ENCODE results near the gene SUPT3H.

Gene SUPT3H

DNA sequence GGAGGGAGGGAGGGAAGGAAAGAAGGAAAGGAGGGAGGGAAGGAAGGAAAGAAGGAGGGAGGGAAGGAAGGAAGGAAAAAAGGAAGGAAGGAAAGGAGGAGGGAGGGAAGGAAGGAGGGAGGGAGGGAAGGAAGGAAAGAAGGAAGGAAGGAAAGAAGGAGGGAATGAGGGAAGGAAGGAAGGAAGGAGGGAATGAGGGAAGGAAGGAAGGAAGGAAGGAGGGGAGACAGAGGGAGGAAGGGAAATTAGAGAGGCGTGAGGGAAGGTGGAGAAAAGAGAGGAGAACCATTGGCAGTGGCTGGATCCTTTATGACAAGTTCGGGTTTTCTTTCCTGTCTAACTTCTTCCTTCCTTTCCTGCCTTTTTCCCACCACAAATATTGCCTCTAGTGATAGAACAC, 22.3 kb upstream of the SUPT3H start:
- Histone ChIP-seq H2BK12ac (ENCODE audit: low read length) (no peak overlapping the region), H4K8ac (ENCODE audit: low read depth, low read length) (no peak overlapping the region), H3K9ac (ENCODE audit: low read length) (no peak overlapping the region), H3K27ac (ENCODE audit: low read depth, low read length) (no peak overlapping the region), H3K4me2 (ENCODE audit: low read length) (no peak overlapping the region), H3K79me2 (ENCODE audit: control insufficient read depth, insufficient read depth, low read length, poor library complexity) (no peaks in the 10 kb centered on the region), H3K4me1 (ENCODE audit: control insufficient read depth in 1 of 2, insufficient read depth in 2 of 2, low read length in 2 of 2) (peaks cover 0 to 3% of the 10 kb centered on the region in 2 experiments), H4K91ac (ENCODE audit: low read depth, low read length) (no peak overlapping the region), H3K14ac (ENCODE audit: low read length) (no peak overlapping the region), H3K4me3 (ENCODE audit: low read depth, low read length) (no peak overlapping the region), H4K12ac (ENCODE audit: low read depth, low read length) (no peak overlapping the region), H3K23ac (ENCODE audit: low read length) (no peak overlapping the region), H3K36me3 (ENCODE audit: control insufficient read depth in 1 of 2, insufficient read depth in 2 of 2, low read length in 2 of 2) (no peaks in the 10 kb centered on the region), H3K18ac (ENCODE audit: low read length) (no peak overlapping the region), H2BK120ac (ENCODE audit: insufficient read depth, low read length, poor library complexity) (no peak overlapping the region), H3K79me1 (ENCODE audit: low read length) (no peaks in the 10 kb centered on the region), H2AFZ (ENCODE audit: insufficient read depth, low read length, poor library complexity) (no peak overlapping the region), H3K4ac (ENCODE audit: low read depth, low read length) (no peak overlapping the region), H3K27me3 (ENCODE audit: insufficient read depth, low read length) (no peaks in the 10 kb centered on the region), H2BK5ac (ENCODE audit: low read depth, low read length, poor library complexity) (no peak overlapping the region), H3K9me3 (ENCODE audit: insufficient read depth, low read depth, low read length) (no peaks in the 10 kb centered on the region), H2AK5ac (ENCODE audit: low read length) (no peak overlapping the region)
- DNase-seq = no peak
- 100% methylated on average over 1 of the region's 2 CpGs for WGBS (ENCODE audit: extremely low coverage, insufficient coverage, insufficient read length)

DNA sequence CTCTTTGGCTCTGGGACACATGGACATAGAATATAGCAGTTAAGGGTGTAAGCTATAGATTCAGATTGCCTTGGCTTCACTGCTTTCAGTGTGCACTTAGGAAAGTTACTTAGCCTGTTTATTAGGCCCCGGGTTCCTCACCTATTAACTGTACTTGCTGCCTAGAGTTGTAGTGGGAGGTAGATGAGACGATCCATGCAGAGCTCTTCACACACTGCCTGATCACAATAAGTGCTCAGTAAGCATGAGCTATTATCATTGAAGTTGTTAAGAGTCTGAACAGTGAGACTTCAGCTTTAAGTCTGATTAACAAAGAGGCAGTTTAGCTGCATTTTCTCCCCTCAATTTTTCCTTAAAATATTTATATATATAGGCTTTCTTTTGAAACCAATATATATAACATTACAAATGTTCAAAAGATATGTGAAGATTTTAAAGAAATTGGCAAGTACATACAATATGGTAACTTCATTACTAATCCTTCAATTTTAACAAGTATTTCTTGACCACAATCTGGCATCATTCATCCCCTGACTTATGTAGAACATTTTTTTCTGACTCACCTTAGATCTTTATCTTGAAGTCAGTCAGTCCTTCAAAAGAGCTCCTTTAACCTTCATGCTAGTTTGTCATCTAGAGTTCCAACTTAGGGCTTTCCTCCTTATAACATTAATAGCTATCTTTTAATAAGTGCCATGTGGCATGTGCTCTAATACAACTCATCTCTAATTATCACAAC, 20.5 kb upstream of the SUPT3H start:
- H3K23ac ChIP-seq (ENCODE audit: low read length) = no peak overlapping the region
- no peak overlapping the region for H3K4me3 ChIP-seq (ENCODE audit: low read depth, low read length)
- no peak overlapping the region for H3K27ac ChIP-seq (ENCODE audit: low read depth, low read length)
- no peak overlapping the region for H3K9ac ChIP-seq (ENCODE audit: low read length)
- H3K4me2 ChIP-seq (ENCODE audit: low read length) = no peak overlapping the region
- no peak overlapping the region for H3K14ac ChIP-seq (ENCODE audit: low read length)
- no peaks in the 10 kb centered on the region for H3K9me3 ChIP-seq (ENCODE audit: insufficient read depth, low read depth, low read length)
- H3K79me2 ChIP-seq (ENCODE audit: control insufficient read depth, insufficient read depth, low read length, poor library complexity) = no peaks in the 10 kb centered on the region
- H3K36me3 ChIP-seq (ENCODE audit: control insufficient read depth in 1 of 2, insufficient read depth in 2 of 2, low read length in 2 of 2) = no peaks in the 10 kb centered on the region
- no peak overlapping the region for H4K91ac ChIP-seq (ENCODE audit: low read depth, low read length)
- H3K4ac ChIP-seq (ENCODE audit: low read depth, low read length) = no peak overlapping the region
- DNase-seq = peak in 1 of 2 donors; percentile 78
- H4K8ac ChIP-seq (ENCODE audit: low read depth, low read length) = no peak overlapping the region
- H2BK12ac ChIP-seq (ENCODE audit: low read length) = no peak overlapping the region
- H2BK5ac ChIP-seq (ENCODE audit: low read depth, low read length, poor library complexity) = no peak overlapping the region
- H2AK5ac ChIP-seq (ENCODE audit: low read length) = no peak overlapping the region
- no peaks in the 10 kb centered on the region for H3K27me3 ChIP-seq (ENCODE audit: insufficient read depth, low read length)
- peaks cover 4 to 9% of the 10 kb centered on the region in 2 experiments for H3K4me1 ChIP-seq (ENCODE audit: control insufficient read depth in 1 of 2, insufficient read depth in 2 of 2, low read length in 2 of 2)
- H2BK120ac ChIP-seq (ENCODE audit: insufficient read depth, low read length, poor library complexity) = no peak overlapping the region
- peaks cover 1% of the 10 kb centered on the region for H3K79me1 ChIP-seq (ENCODE audit: low read length)
- no peak overlapping the region for H3K18ac ChIP-seq (ENCODE audit: low read length)
- WGBS (ENCODE audit: extremely low coverage, insufficient coverage, insufficient read length) = no CpG with 5 or more reads among the region's 2 CpGs
- H4K12ac ChIP-seq (ENCODE audit: low read depth, low read length) = no peak overlapping the region
- H2AFZ ChIP-seq (ENCODE audit: insufficient read depth, low read length, poor library complexity) = no peak overlapping the region

DNA sequence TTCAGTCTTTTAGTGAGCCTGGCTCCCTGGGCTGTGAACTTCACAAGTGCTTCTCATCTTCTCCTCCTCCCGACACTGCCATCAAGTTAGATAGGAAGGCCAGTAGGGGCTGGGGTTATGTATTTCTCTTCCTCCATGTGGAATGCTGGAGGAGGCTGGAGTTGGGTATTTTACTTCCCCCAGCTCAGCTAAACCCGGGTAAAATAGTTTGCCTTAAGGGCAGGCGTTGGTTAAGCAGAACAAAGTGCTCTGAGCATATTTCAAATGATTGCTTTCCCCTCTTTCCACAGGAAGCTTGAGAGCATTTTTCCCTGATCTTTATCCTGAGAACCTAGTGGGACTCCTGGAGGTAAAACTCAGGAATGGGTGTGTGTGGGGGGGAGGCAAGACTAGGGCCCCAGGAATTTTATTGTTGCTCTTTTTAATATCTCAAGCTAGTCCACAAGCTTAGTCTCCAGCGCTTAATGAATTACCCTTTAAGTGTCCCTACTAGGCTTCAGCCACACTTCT, 16.9 kb upstream of the SUPT3H start:
- Histone ChIP-seq H3K27ac (ENCODE audit: low read depth, low read length) (peak overlapping the region; percentile 38), H3K79me1 (ENCODE audit: low read length) (peaks cover 1% of the 10 kb centered on the region), H3K14ac (ENCODE audit: low read length) (no peak overlapping the region), H3K79me2 (ENCODE audit: control insufficient read depth, insufficient read depth, low read length, poor library complexity) (no peaks in the 10 kb centered on the region), H3K23ac (ENCODE audit: low read length) (no peak overlapping the region), H4K8ac (ENCODE audit: low read depth, low read length) (no peak overlapping the region), H4K91ac (ENCODE audit: low read depth, low read length) (no peak overlapping the region), H3K27me3 (ENCODE audit: insufficient read depth, low read length) (no peaks in the 10 kb centered on the region), H2AFZ (ENCODE audit: insufficient read depth, low read length, poor library complexity) (no peak overlapping the region), H3K9ac (ENCODE audit: low read length) (no peak overlapping the region), H2BK120ac (ENCODE audit: insufficient read depth, low read length, poor library complexity) (no peak overlapping the region), H3K4me1 (ENCODE audit: control insufficient read depth in 1 of 2, insufficient read depth in 2 of 2, low read length in 2 of 2) (peaks cover 4 to 9% of the 10 kb centered on the region in 2 experiments), H2BK12ac (ENCODE audit: low read length) (no peak overlapping the region), H3K36me3 (ENCODE audit: control insufficient read depth in 1 of 2, insufficient read depth in 2 of 2, low read length in 2 of 2) (no peaks in the 10 kb centered on the region), H3K9me3 (ENCODE audit: insufficient read depth, low read depth, low read length) (no peaks in the 10 kb centered on the region), H3K4me3 (ENCODE audit: low read depth, low read length) (no peak overlapping the region), H3K18ac (ENCODE audit: low read length) (no peak overlapping the region), H3K4ac (ENCODE audit: low read depth, low read length) (no peak overlapping the region), H2BK5ac (ENCODE audit: low read depth, low read length, poor library complexity) (no peak overlapping the region), H4K12ac (ENCODE audit: low read depth, low read length) (no peak overlapping the region), H3K4me2 (ENCODE audit: low read length) (no peak overlapping the region), H2AK5ac (ENCODE audit: low read length) (no peak overlapping the region)
- WGBS (ENCODE audit: extremely low coverage, insufficient coverage, insufficient read length) = no CpG with 5 or more reads among the region's 4 CpGs
- peak; percentile 64 to 89 for DNase-seq

GRCh38 chr6:45388328-45388727, 10.6 kb upstream of the SUPT3H start:
- H2BK120ac ChIP-seq (ENCODE audit: insufficient read depth, low read length, poor library complexity) = no peak overlapping the region
- no peaks in the 10 kb centered on the region for H3K9me3 ChIP-seq (ENCODE audit: insufficient read depth, low read depth, low read length)
- no peak overlapping the region for H2BK5ac ChIP-seq (ENCODE audit: low read depth, low read length, poor library complexity)
- H4K12ac ChIP-seq (ENCODE audit: low read depth, low read length) = no peak overlapping the region
- H3K79me2 ChIP-seq (ENCODE audit: control insufficient read depth, insufficient read depth, low read length, poor library complexity) = no peaks in the 10 kb centered on the region
- H3K79me1 ChIP-seq (ENCODE audit: low read length) = no peaks in the 10 kb centered on the region
- H3K4me3 ChIP-seq (ENCODE audit: low read depth, low read length) = no peak overlapping the region
- no peak overlapping the region for H4K8ac ChIP-seq (ENCODE audit: low read depth, low read length)
- H3K18ac ChIP-seq (ENCODE audit: low read length) = no peak overlapping the region
- H3K36me3 ChIP-seq (ENCODE audit: control insufficient read depth in 1 of 2, insufficient read depth in 2 of 2, low read length in 2 of 2) = no peaks in the 10 kb centered on the region
- no peak overlapping the region for H2BK12ac ChIP-seq (ENCODE audit: low read length)
- no peak overlapping the region for H3K4ac ChIP-seq (ENCODE audit: low read depth, low read length)
- no peak overlapping the region for H3K4me2 ChIP-seq (ENCODE audit: low read length)
- H2AFZ ChIP-seq (ENCODE audit: insufficient read depth, low read length, poor library complexity) = no peak overlapping the region
- no peak overlapping the region for H4K91ac ChIP-seq (ENCODE audit: low read depth, low read length)
- no CpG with 5 or more reads among the region's 3 CpGs for WGBS (ENCODE audit: extremely low coverage, insufficient coverage, insufficient read length)
- H2AK5ac ChIP-seq (ENCODE audit: low read length) = no peak overlapping the region
- H3K27me3 ChIP-seq (ENCODE audit: insufficient read depth, low read length) = no peaks in the 10 kb centered on the region
- H3K14ac ChIP-seq (ENCODE audit: low read length) = no peak overlapping the region
- no peak overlapping the region for H3K9ac ChIP-seq (ENCODE audit: low read length)
- H3K4me1 ChIP-seq (ENCODE audit: control insufficient read depth in 1 of 2, insufficient read depth in 2 of 2, low read length in 2 of 2) = peaks cover 0 to 2% of the 10 kb centered on the region in 2 experiments
- peak; percentile 89 to 96 for DNase-seq
- H3K23ac ChIP-seq (ENCODE audit: low read length) = no peak overlapping the region
- H3K27ac ChIP-seq (ENCODE audit: low read depth, low read length) = no peak overlapping the region

Measured in trophoblast cell (in vitro differentiated cells and primary cell).